ENCODE measurements around the gene LIMS1. TPM values are rescaled to one million over a fixed set of nuclear protein-coding genes. Genes with fewer than 3 reads are reported as not detected.
"Not testable (repeated sequence)": the region's sequence is repeated elsewhere in the genome, so short reads cannot be mapped to it uniquely, and the experiment has no call there.

The LIMS1 gene
- polyA plus RNA-seq, 3 donors, result 44.0 to 130 (median 124) TPM

GRCh38 chr2:108690001-108690400 is 155.7 kb downstream of the LIMS1 start:
- H4K20me1 ChIP-seq (ENCODE audit: insufficient read depth, low read length); H3K9ac ChIP-seq (ENCODE audit: insufficient read depth, low read length, poor library complexity, severe bottlenecking); H3K4me1 Mint-ChIP-seq; H2AFZ ChIP-seq (ENCODE audit: insufficient read depth, low read depth, low read length, poor library complexity, severe bottlenecking); H3K27me3 Mint-ChIP-seq (ENCODE audit: low read depth in 3 of 3); H3K27me3 ChIP-seq (ENCODE audit: control insufficient read depth in 2 of 2, insufficient read depth in 2 of 2, low read length in 2 of 2); H3K4me3 ChIP-seq (replicated peaks in 1 of 3; ENCODE audit: low read depth in 2 of 3, low read length in 3 of 3); H3K9me3 Mint-ChIP-seq; H3K27ac ChIP-seq (ENCODE audit: low read depth in 1 of 2, low read length in 2 of 2); H3K9me3 ChIP-seq (replicated peaks in 1 of 2; ENCODE audit: control insufficient read depth in 1 of 2, insufficient read depth in 1 of 2, low read length in 2 of 2); H3K27ac Mint-ChIP-seq; H3K4me2 ChIP-seq (replicated peaks; ENCODE audit: extremely low read depth, low read length, poor library complexity, severe bottlenecking); intact Hi-C loops (cut with micrococcal nuclease); DNase-seq; H3K79me2 ChIP-seq (ENCODE audit: insufficient read depth, low read length); H3K4me3 Mint-ChIP-seq; H3K4me1 ChIP-seq (ENCODE audit: control insufficient read depth in 1 of 2, insufficient read depth in 2 of 2, low read length in 2 of 2): not testable (repeated sequence)
- H3K36me3 ChIP-seq (replicated peaks in 1 of 2; ENCODE audit: control insufficient read depth in 1 of 2, insufficient read depth in 2 of 2, low read length in 2 of 2), result peaks cover 8 to 11% of the 10 kb centered on the region in 2 donors
- no CpG with 5 or more reads among the region's 1 CpG for WGBS (ENCODE audit: insufficient coverage)
- peaks cover 5 to 18% of the 10 kb centered on the region in 2 donors for H3K36me3 Mint-ChIP-seq

DNA sequence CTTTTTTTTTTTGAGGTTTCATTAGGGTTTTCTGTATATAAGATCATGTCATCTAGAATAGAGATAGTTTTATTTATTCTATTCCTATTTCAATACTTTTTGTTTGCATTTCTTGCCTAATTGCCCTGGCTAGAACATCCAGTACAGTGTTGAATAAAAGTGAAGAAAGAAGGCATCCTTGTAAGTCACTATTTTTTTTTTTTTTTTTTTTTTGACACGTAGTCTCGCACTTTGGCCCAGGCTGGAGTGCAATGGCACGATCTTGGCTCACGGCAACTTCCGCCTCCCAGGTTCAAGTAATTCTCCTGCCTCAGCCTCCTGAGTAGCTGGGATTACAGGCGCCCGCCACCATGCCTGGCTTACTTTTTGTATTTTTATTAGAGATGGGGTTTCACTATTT is 157.2 kb downstream of the LIMS1 start:
- no peaks in the 10 kb centered on the region for H3K4me1 ChIP-seq (ENCODE audit: control insufficient read depth in 1 of 2, insufficient read depth in 2 of 2, low read length in 2 of 2)
- no peak overlapping the region for H3K4me2 ChIP-seq (replicated peaks; ENCODE audit: extremely low read depth, low read length, poor library complexity, severe bottlenecking)
- peaks cover 0 to 2% (median 0%) of the 10 kb centered on the region in 3 donors for H3K27me3 Mint-ChIP-seq (ENCODE audit: low read depth in 3 of 3)
- no peak overlapping the region for H3K9ac ChIP-seq (ENCODE audit: insufficient read depth, low read length, poor library complexity, severe bottlenecking)
- H3K36me3 Mint-ChIP-seq, result peaks cover 0 to 4% of the 10 kb centered on the region in 2 donors
- no peaks in the 10 kb centered on the region for H3K9me3 ChIP-seq (replicated peaks in 1 of 2; ENCODE audit: control insufficient read depth in 1 of 2, insufficient read depth in 1 of 2, low read length in 2 of 2)
- H4K20me1 ChIP-seq (ENCODE audit: insufficient read depth, low read length), result no peaks in the 10 kb centered on the region
- no CpG with 5 or more reads among the region's 7 CpGs for WGBS (ENCODE audit: insufficient coverage)
- no peak for DNase-seq
- H3K27me3 ChIP-seq (ENCODE audit: control insufficient read depth in 2 of 2, insufficient read depth in 2 of 2, low read length in 2 of 2), result no peaks in the 10 kb centered on the region
- peaks cover 0 to 3% (median 0%) of the 10 kb centered on the region in 7 donors for H3K9me3 Mint-ChIP-seq
- intact Hi-C loops (cut with micrococcal nuclease), result no loop called here
- H3K27ac ChIP-seq (ENCODE audit: low read depth in 1 of 2, low read length in 2 of 2), result no peak overlapping the region
- no peak overlapping the region for H2AFZ ChIP-seq (ENCODE audit: insufficient read depth, low read depth, low read length, poor library complexity, severe bottlenecking)
- no peak for TF ChIP-seq CTCF (IDR thresholded peaks at IDR 0.05)
- H3K4me3 ChIP-seq (replicated peaks in 1 of 3; ENCODE audit: low read depth in 2 of 3, low read length in 3 of 3), result no peak overlapping the region
- no peaks in the 10 kb centered on the region for H3K4me1 Mint-ChIP-seq
- no peak overlapping the region for H3K27ac Mint-ChIP-seq
- no peak overlapping the region for H3K4me3 Mint-ChIP-seq
- H3K36me3 ChIP-seq (replicated peaks in 1 of 2; ENCODE audit: control insufficient read depth in 1 of 2, insufficient read depth in 2 of 2, low read length in 2 of 2), result no peaks in the 10 kb centered on the region
- no peaks in the 10 kb centered on the region for H3K79me2 ChIP-seq (ENCODE audit: insufficient read depth, low read length)

Measured in CD14-positive monocyte (primary cell).